Breast epithelium (tissue), 3 donors: ENCODE data around the gene CTNND2.

Source experiments
- CTCF ChIP-seq, 3 donors: fragments of 450-650 bp; IDR thresholded peaks; one replicate each; pipeline ENCODE4 v1.5.1; 2016 to 2017; ENCODE audit warnings: antibody characterized with exemption in 3 of 3, mild to moderate bottlenecking in 3 of 3, moderate library complexity in 3 of 3
- POLR2A ChIP-seq: fragments of 450-650 bp; IDR thresholded peaks from one replicate; pipeline ENCODE4 v1.6.1; 2016; ENCODE audit warnings: antibody characterized with exemption, mild to moderate bottlenecking, moderate library complexity

GRCh38 chr5:11121885-11122284 is 782.4 kb downstream of the CTNND2 start:
- TF ChIP-seq CTCF (IDR thresholded peaks at IDR 0.05) (no peak), POLR2A (no peak)
